Osteoblast (primary cell): ENCODE measurements around the gene APOBEC3C. TPM values are rescaled to one million over a fixed set of nuclear protein-coding genes. Genes with fewer than 3 reads are reported as not detected.

Experiments
- DNase-seq: peaks from one replicate; pipeline ENCODE4 v3.0.0; 2011; ENCODE audit warnings: low spot score, mixed read lengths; ENCODE audit not compliant: insufficient read length; ENCODE audit errors: missing footprints
- H2AFZ ChIP-seq: 2 replicates; pipeline ENCODE4 v1.6.0; 2011; ENCODE audit warnings: mild to moderate bottlenecking, low read length
- H3K27ac ChIP-seq: 2 replicates; pipeline ENCODE4 v1.5.1; 2011; ENCODE audit warnings: mild to moderate bottlenecking, low read depth, low read length, moderate library complexity
- H3K27me3 ChIP-seq: 2 replicates; pipeline ENCODE4 v1.6.0; 2012; ENCODE audit warnings: mild to moderate bottlenecking, control low read depth, inconsistent platforms, low read length, moderate library complexity; ENCODE audit not compliant: insufficient read depth
- H3K36me3 ChIP-seq: 2 replicates; pipeline ENCODE4 v1.5.1; 2011; ENCODE audit warnings: mild to moderate bottlenecking, low read length, control low read depth, moderate library complexity; ENCODE audit not compliant: insufficient read depth
- H3K4me1 ChIP-seq: 2 replicates; pipeline ENCODE4 v1.5.1; 2011; ENCODE audit warnings: mild to moderate bottlenecking, low read length, control low read depth, moderate library complexity; ENCODE audit not compliant: insufficient read depth
- H3K4me2 ChIP-seq: 2 replicates; pipeline ENCODE4 v1.6.0; 2011; ENCODE audit warnings: mild to moderate bottlenecking, low read length; ENCODE audit not compliant: insufficient read depth
- H3K4me3 ChIP-seq: fragments of 200-600 bp; sonication (generic); 3 replicates; pipeline ENCODE4 v1.5.1; 2012; ENCODE audit warnings: mild to moderate bottlenecking, low read length, inconsistent platforms; ENCODE audit not compliant: insufficient read depth
- H3K79me2 ChIP-seq: 2 replicates; pipeline ENCODE4 v1.6.0; 2012; ENCODE audit warnings: mild to moderate bottlenecking, low read length, control low read depth, inconsistent platforms; ENCODE audit not compliant: insufficient read depth
- H3K9me3 ChIP-seq: 2 replicates; pipeline ENCODE4 v1.5.1; 2011; ENCODE audit warnings: low read depth, low read length, control low read depth
- H4K20me1 ChIP-seq: 2 replicates; pipeline ENCODE4 v1.6.0; 2012; ENCODE audit warnings: mild to moderate bottlenecking, low read length, control low read depth; ENCODE audit not compliant: insufficient read depth
- CTCF ChIP-seq: IDR thresholded peaks from 2 replicates; pipeline ENCODE4 v1.5.1; 2011; ENCODE audit warnings: mild to moderate bottlenecking, low read depth, low read length, moderate library complexity; ENCODE audit errors: extremely low read depth
- total RNA-seq: library from RNA; depleted of rRNA; stranded (reverse); fragments of >200 nt; gene quantifications from 2 replicates; pipeline ENCODE4 v1.2.3, GENCODE V29; 2012

Gene APOBEC3C
- total RNA-seq, 1 donor = 16.6 TPM

- no peaks in the 10 kb centered on the region for H4K20me1 ChIP-seq
- H3K27me3 ChIP-seq = peaks cover 8% of the 10 kb centered on the region
- H3K79me2 ChIP-seq = no peaks in the 10 kb centered on the region
- H3K4me2 ChIP-seq = no peak overlapping the region
- H3K4me1 ChIP-seq = no peaks in the 10 kb centered on the region
- no peak for DNase-seq
- H3K9me3 ChIP-seq = no peaks in the 10 kb centered on the region
- H3K4me3 ChIP-seq = no peak overlapping the region
- no peaks in the 10 kb centered on the region for H3K36me3 ChIP-seq
- no peak overlapping the region for H2AFZ ChIP-seq
- H3K27ac ChIP-seq = no peak overlapping the region
- TF ChIP-seq CTCF = no peak
Observed at GRCh38 chr22:38966380-38966702, 47.7 kb upstream of the APOBEC3C start.

- Histone ChIP-seq H3K27me3 (peaks cover 8% of the 10 kb centered on the region), H3K4me2 (no peak overlapping the region), H4K20me1 (no peaks in the 10 kb centered on the region), H2AFZ (no peak overlapping the region), H3K4me1 (no peaks in the 10 kb centered on the region), H3K9me3 (no peaks in the 10 kb centered on the region), H3K36me3 (no peaks in the 10 kb centered on the region), H3K79me2 (no peaks in the 10 kb centered on the region), H3K27ac (no peak overlapping the region), H3K4me3 (no peak overlapping the region)
- no peak for DNase-seq
- TF ChIP-seq CTCF = no peak
Observed at GRCh38 chr22:38966942-38967341, 47.1 kb upstream of the APOBEC3C start.

- peaks cover 8% of the 10 kb centered on the region for H3K27me3 ChIP-seq
- no peaks in the 10 kb centered on the region for H4K20me1 ChIP-seq
- no peaks in the 10 kb centered on the region for H3K9me3 ChIP-seq
- no peaks in the 10 kb centered on the region for H3K4me1 ChIP-seq
- H3K27ac ChIP-seq = no peak overlapping the region
- no peaks in the 10 kb centered on the region for H3K79me2 ChIP-seq
- H3K4me3 ChIP-seq = no peak overlapping the region
- no peak overlapping the region for H3K4me2 ChIP-seq
- no peak for DNase-seq
- H2AFZ ChIP-seq = no peak overlapping the region
- H3K36me3 ChIP-seq = no peaks in the 10 kb centered on the region
- no peak for TF ChIP-seq CTCF
Observed at GRCh38 chr22:38967451-38968450, 46.3 kb upstream of the APOBEC3C start.

- Histone ChIP-seq H3K4me2 (no peak overlapping the region), H3K79me2 (no peaks in the 10 kb centered on the region), H3K27ac (no peak overlapping the region), H3K4me1 (no peaks in the 10 kb centered on the region), H2AFZ (no peak overlapping the region), H4K20me1 (no peaks in the 10 kb centered on the region), H3K27me3 (peaks cover 8% of the 10 kb centered on the region), H3K36me3 (no peaks in the 10 kb centered on the region), H3K4me3 (no peak overlapping the region), H3K9me3 (no peaks in the 10 kb centered on the region)
- TF ChIP-seq CTCF = no peak
- no peak for DNase-seq
Observed at GRCh38 chr22:38968801-38969200, 45.3 kb upstream of the APOBEC3C start.
